ENCODE data around the gene TRAM2. TPM values are rescaled to one million over a fixed set of nuclear protein-coding genes. Genes with fewer than 3 reads are reported as not detected.

The TRAM2 gene
- polyA plus RNA-seq, 4 donors: 2.7 to 66.0 (median 8.5) TPM

DNA sequence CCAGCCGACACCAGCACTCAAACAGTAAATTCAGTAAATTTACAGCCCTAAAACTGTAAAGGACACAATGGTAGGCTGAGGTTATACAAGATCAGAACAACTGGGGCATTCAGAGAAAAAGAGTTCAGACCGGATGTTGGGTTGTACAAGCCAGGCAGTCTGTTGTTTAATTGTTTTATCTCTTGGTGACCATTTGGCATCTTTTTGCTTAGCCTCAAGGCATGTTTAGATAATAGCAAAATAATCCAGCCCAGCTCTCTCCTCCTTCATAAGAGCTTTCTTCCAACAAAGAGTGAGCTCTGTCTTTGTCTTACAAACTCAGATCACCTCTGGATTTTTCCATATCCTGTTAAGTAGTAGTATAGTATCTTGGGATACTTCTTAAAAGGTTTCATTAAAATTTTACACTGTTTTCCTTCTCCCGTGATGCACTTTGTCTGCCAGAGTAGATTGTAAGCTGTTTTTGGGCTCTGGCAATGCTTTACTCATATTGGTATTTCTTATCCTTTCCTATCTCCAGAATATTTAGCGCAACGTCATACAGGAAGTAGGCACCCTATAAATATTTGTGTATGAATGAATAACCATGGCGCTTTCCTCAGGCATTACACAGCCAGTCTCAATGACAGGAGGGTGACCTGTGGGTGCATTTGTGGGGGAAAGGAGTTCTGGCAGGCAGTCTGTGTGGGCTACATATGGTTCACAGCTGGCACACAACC lies 35.6 kb upstream of the TRAM2 start:
- Histone ChIP-seq H3K4me3 (ENCODE audit: low read depth in 1 of 3, low read length in 3 of 3) (no peak overlapping the region), H3K27me3 (ENCODE audit: control insufficient read depth in 3 of 3, insufficient read depth in 3 of 3, low read length in 3 of 3) (no peaks in the 10 kb centered on the region), H3K9me3 (ENCODE audit: control insufficient read depth in 2 of 2, insufficient read depth in 1 of 2, low read depth in 1 of 2, low read length in 1 of 2) (no peaks in the 10 kb centered on the region), H3K4me1 (ENCODE audit: control insufficient read depth in 3 of 3, insufficient read depth in 2 of 3, low read depth in 1 of 3, low read length in 2 of 3) (peaks cover 2 to 39% (median 8%) of the 10 kb centered on the region in 3 donors), H3K36me3 (ENCODE audit: control insufficient read depth in 3 of 3, insufficient read depth in 2 of 3, low read depth in 1 of 3, low read length in 3 of 3) (no peaks in the 10 kb centered on the region), H3K27ac (ENCODE audit: low read depth in 1 of 3, low read length in 2 of 3) (peak overlapping the region in 2 of 3 donors; percentile 50 to 67)
- FAIRE-seq (no peak), DNase-seq (peak in 1 of 2 donors; percentile 47)
- 67 to 78% (median 74%) methylated on average over 6 of the region's 6 CpGs for whole genome bisulfite sequencing, 3 donors

- no peaks in the 10 kb centered on the region for H3K27me3 ChIP-seq (ENCODE audit: control insufficient read depth in 3 of 3, insufficient read depth in 3 of 3, low read length in 3 of 3)
- peak; percentile 42 to 86 for DNase-seq
- 10 to 46% (median 29%) methylated on average over 1 of the region's 1 CpG for WGBS, 3 donors
- peaks cover 2 to 39% (median 8%) of the 10 kb centered on the region in 3 donors for H3K4me1 ChIP-seq (ENCODE audit: control insufficient read depth in 3 of 3, insufficient read depth in 2 of 3, low read depth in 1 of 3, low read length in 2 of 3)
- FAIRE-seq: no peak
- no peaks in the 10 kb centered on the region for H3K36me3 ChIP-seq (ENCODE audit: control insufficient read depth in 3 of 3, insufficient read depth in 2 of 3, low read depth in 1 of 3, low read length in 3 of 3)
- H3K9me3 ChIP-seq (ENCODE audit: control insufficient read depth in 2 of 2, insufficient read depth in 1 of 2, low read depth in 1 of 2, low read length in 1 of 2): no peaks in the 10 kb centered on the region
- H3K27ac ChIP-seq (ENCODE audit: low read depth in 1 of 3, low read length in 2 of 3): peak overlapping the region in 2 of 3 donors; percentile 50 to 67
- H3K4me3 ChIP-seq (ENCODE audit: low read depth in 1 of 3, low read length in 3 of 3): no peak overlapping the region
Observed at GRCh38 chr6:52611833-52612232, 35.0 kb upstream of the TRAM2 start.

DNA sequence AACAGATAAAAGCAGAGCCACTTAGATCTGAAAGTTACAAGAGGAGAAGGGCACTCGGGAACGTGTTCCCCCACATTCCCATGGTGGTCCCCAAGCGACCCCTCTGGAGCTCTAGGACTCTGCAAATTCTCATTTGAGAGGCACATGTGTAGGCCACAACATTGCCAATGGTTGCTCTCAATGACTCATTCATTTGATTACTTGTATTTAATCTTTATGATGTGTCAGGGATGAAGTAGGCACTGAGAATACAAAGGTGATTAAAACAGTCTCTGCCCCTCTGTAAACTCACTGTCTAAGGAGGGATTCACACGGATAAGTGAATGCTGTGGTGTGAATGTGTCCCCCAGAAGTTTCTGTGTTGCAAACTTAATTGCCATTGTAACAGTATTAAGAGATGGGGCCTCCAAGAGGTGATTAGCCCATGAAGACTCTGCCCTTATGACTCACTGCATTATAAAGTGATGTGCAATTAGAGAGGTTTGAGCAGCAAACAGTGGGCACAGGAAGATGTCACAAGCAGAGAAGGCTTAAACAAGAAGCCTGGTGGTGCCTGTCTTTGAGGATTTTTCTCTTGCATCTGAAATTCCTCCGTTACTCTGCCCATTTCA lies 34.0 kb upstream of the TRAM2 start:
- H3K36me3 ChIP-seq (ENCODE audit: control insufficient read depth in 3 of 3, insufficient read depth in 2 of 3, low read depth in 1 of 3, low read length in 3 of 3): no peaks in the 10 kb centered on the region
- peaks cover 0 to 3% of the 10 kb centered on the region in 2 donors for H3K9me3 ChIP-seq (ENCODE audit: control insufficient read depth in 2 of 2, insufficient read depth in 1 of 2, low read depth in 1 of 2, low read length in 1 of 2)
- no peak overlapping the region for H3K4me3 ChIP-seq (ENCODE audit: low read depth in 1 of 3, low read length in 3 of 3)
- no peak for FAIRE-seq
- H3K27ac ChIP-seq (ENCODE audit: low read depth in 1 of 3, low read length in 2 of 3): peak overlapping the region in 2 of 3 donors; percentile 46 to 67
- 38 to 77% (median 73%) methylated on average over 5 of the region's 5 CpGs for WGBS, 3 donors
- peak; percentile 87 to 89 for DNase-seq
- H3K4me1 ChIP-seq (ENCODE audit: control insufficient read depth in 3 of 3, insufficient read depth in 2 of 3, low read depth in 1 of 3, low read length in 2 of 3): peaks cover 2 to 39% (median 8%) of the 10 kb centered on the region in 3 donors
- no peaks in the 10 kb centered on the region for H3K27me3 ChIP-seq (ENCODE audit: control insufficient read depth in 3 of 3, insufficient read depth in 3 of 3, low read length in 3 of 3)

GRCh38 chr6:52610011-52610410 lies 33.2 kb upstream of the TRAM2 start:
- H3K4me3 ChIP-seq (ENCODE audit: low read depth in 1 of 3, low read length in 3 of 3): no peak overlapping the region
- peaks cover 0 to 3% of the 10 kb centered on the region in 2 donors for H3K9me3 ChIP-seq (ENCODE audit: control insufficient read depth in 2 of 2, insufficient read depth in 1 of 2, low read depth in 1 of 2, low read length in 1 of 2)
- H3K27ac ChIP-seq (ENCODE audit: low read depth in 1 of 3, low read length in 2 of 3): peak overlapping the region in 2 of 3 donors; percentile 61 to 67
- no peaks in the 10 kb centered on the region for H3K36me3 ChIP-seq (ENCODE audit: control insufficient read depth in 3 of 3, insufficient read depth in 2 of 3, low read depth in 1 of 3, low read length in 3 of 3)
- WGBS, 3 donors: 20 to 51% (median 40%) methylated on average over 3 of the region's 3 CpGs
- FAIRE-seq (no peak), DNase-seq (peak; percentile 61 to 69)
- peaks cover 2 to 39% (median 8%) of the 10 kb centered on the region in 3 donors for H3K4me1 ChIP-seq (ENCODE audit: control insufficient read depth in 3 of 3, insufficient read depth in 2 of 3, low read depth in 1 of 3, low read length in 2 of 3)
- no peaks in the 10 kb centered on the region for H3K27me3 ChIP-seq (ENCODE audit: control insufficient read depth in 3 of 3, insufficient read depth in 3 of 3, low read length in 3 of 3)

- DNase-seq: no peak
- H3K27ac ChIP-seq (ENCODE audit: low read depth in 1 of 3, low read length in 2 of 3): no peak overlapping the region
- FAIRE-seq: no peak
- H3K4me1 ChIP-seq (ENCODE audit: control insufficient read depth in 3 of 3, insufficient read depth in 2 of 3, low read depth in 1 of 3, low read length in 2 of 3): peaks cover 2 to 16% (median 3%) of the 10 kb centered on the region in 3 donors
- peaks cover 0 to 3% of the 10 kb centered on the region in 2 donors for H3K9me3 ChIP-seq (ENCODE audit: control insufficient read depth in 2 of 2, insufficient read depth in 1 of 2, low read depth in 1 of 2, low read length in 1 of 2)
- H3K4me3 ChIP-seq (ENCODE audit: low read depth in 1 of 3, low read length in 3 of 3): no peak overlapping the region
- H3K36me3 ChIP-seq (ENCODE audit: control insufficient read depth in 3 of 3, insufficient read depth in 2 of 3, low read depth in 1 of 3, low read length in 3 of 3): no peaks in the 10 kb centered on the region
- no peaks in the 10 kb centered on the region for H3K27me3 ChIP-seq (ENCODE audit: control insufficient read depth in 3 of 3, insufficient read depth in 3 of 3, low read length in 3 of 3)
- 84 to 88% (median 87%) methylated on average over 5 of the region's 5 CpGs for WGBS, 3 donors
Observed at GRCh38 chr6:52605610-52606185, 28.8 kb upstream of the TRAM2 start.

GRCh38 chr6:52603000-52603795 lies 26.3 kb upstream of the TRAM2 start:
- no peaks in the 10 kb centered on the region for H3K36me3 ChIP-seq (ENCODE audit: control insufficient read depth in 3 of 3, insufficient read depth in 2 of 3, low read depth in 1 of 3, low read length in 3 of 3)
- DNase-seq (peak in 1 of 2 donors; percentile 32), FAIRE-seq (no peak)
- H3K4me3 ChIP-seq (ENCODE audit: low read depth in 1 of 3, low read length in 3 of 3): no peak overlapping the region
- peaks cover 2 to 13% (median 4%) of the 10 kb centered on the region in 3 donors for H3K4me1 ChIP-seq (ENCODE audit: control insufficient read depth in 3 of 3, insufficient read depth in 2 of 3, low read depth in 1 of 3, low read length in 2 of 3)
- no peaks in the 10 kb centered on the region for H3K27me3 ChIP-seq (ENCODE audit: control insufficient read depth in 3 of 3, insufficient read depth in 3 of 3, low read length in 3 of 3)
- H3K9me3 ChIP-seq (ENCODE audit: control insufficient read depth in 2 of 2, insufficient read depth in 1 of 2, low read depth in 1 of 2, low read length in 1 of 2): peaks cover 0 to 3% of the 10 kb centered on the region in 2 donors
- H3K27ac ChIP-seq (ENCODE audit: low read depth in 1 of 3, low read length in 2 of 3): peak overlapping the region in 2 of 3 donors; percentile 30 to 74
- WGBS, 3 donors: 69 to 84% (median 72%) methylated on average over 3 of the region's 3 CpGs

GRCh38 chr6:52598824-52599190 lies 21.9 kb upstream of the TRAM2 start:
- H3K9me3 ChIP-seq (ENCODE audit: control insufficient read depth in 2 of 2, insufficient read depth in 1 of 2, low read depth in 1 of 2, low read length in 1 of 2): no peaks in the 10 kb centered on the region
- H3K27ac ChIP-seq (ENCODE audit: low read depth in 1 of 3, low read length in 2 of 3): peak overlapping the region in 1 of 3 donors; percentile 85
- no peak overlapping the region for H3K4me3 ChIP-seq (ENCODE audit: low read depth in 1 of 3, low read length in 3 of 3)
- H3K27me3 ChIP-seq (ENCODE audit: control insufficient read depth in 3 of 3, insufficient read depth in 3 of 3, low read length in 3 of 3): no peaks in the 10 kb centered on the region
- no peak for DNase-seq
- FAIRE-seq: no peak
- no peaks in the 10 kb centered on the region for H3K36me3 ChIP-seq (ENCODE audit: control insufficient read depth in 3 of 3, insufficient read depth in 2 of 3, low read depth in 1 of 3, low read length in 3 of 3)
- H3K4me1 ChIP-seq (ENCODE audit: control insufficient read depth in 3 of 3, insufficient read depth in 2 of 3, low read depth in 1 of 3, low read length in 2 of 3): peaks cover 5 to 53% (median 6%) of the 10 kb centered on the region in 3 donors
- 68 to 80% (median 77%) methylated on average over 2 of the region's 2 CpGs for WGBS, 3 donors
